Measurements from ENCODE around the gene VWA1. TPM values are rescaled to one million over a fixed set of nuclear protein-coding genes. Genes with fewer than 3 reads are reported as not detected.

VWA1 gene
- total and polyA plus RNA-seq, 10 of the 15 experiments (the other 5 are each of a cell fraction or from before 2014, with no cell fraction given) = 0.02 to 1.7 (median 0.32) TPM; not detected in 2

GRCh38 chr1:1490633-1491230 is 55.2 kb downstream of the VWA1 start:
- 98% methylated on average over 17 of the region's 25 CpGs for WGBS (ENCODE audit: insufficient coverage, insufficient replicate concordance, low lambda C conversion rate, missing lambda C conversion rate)
- ATAC-seq = no peak
- no TSS peak for BruUV-seq (replicated peaks)
- TF ChIP-seq RELA (IDR thresholded peaks at IDR 0.05; ENCODE audit: borderline replicate concordance, partially characterized antibody) = no peak
- no peak for TF ChIP-seq SMARCA5 (IDR thresholded peaks at IDR 0.05)
- no peak for TF ChIP-seq NR2C1 (IDR thresholded peaks at IDR 0.05)
- no peak for TF ChIP-seq SMAD5 (IDR thresholded peaks at IDR 0.05; ENCODE audit: low read depth)
- no peak for TF ChIP-seq HDAC2 (IDR thresholded peaks at IDR 0.05)
- TF ChIP-seq MXI1 (IDR thresholded peaks at IDR 0.05; ENCODE audit: low read depth, low read length) = no peak
- no peak for TF ChIP-seq POU2F2 (IDR thresholded peaks at IDR 0.05; ENCODE audit: borderline replicate concordance, low read depth, low read length)
- TF ChIP-seq RELB (IDR thresholded peaks at IDR 0.05; ENCODE audit: low read depth) = no peak
- TF ChIP-seq POLR2A (IDR thresholded peaks at IDR 0.05; ENCODE audit: low read depth, low read length) = no peak
- no peak for TF ChIP-seq HDGF (IDR thresholded peaks at IDR 0.05)
- TF ChIP-seq NR2F1 (conservative IDR thresholded peaks at IDR 0.05) = no peak
- TF ChIP-seq ZNF207 (IDR thresholded peaks at IDR 0.05; ENCODE audit: borderline replicate concordance) = no peak
- no peak for TF ChIP-seq SUPT20H (IDR thresholded peaks at IDR 0.05; ENCODE audit: borderline replicate concordance, control insufficient read depth, low read depth, low read length)
- H3K27ac ChIP-seq (ENCODE audit: control insufficient read depth, insufficient read depth) = no peak overlapping the region
- H3K79me2 ChIP-seq (ENCODE audit: control insufficient read depth, insufficient read depth, low read length) = no peaks in the 10 kb centered on the region
- H3K27me3 ChIP-seq (replicated peaks in 1 of 2; ENCODE audit: control insufficient read depth in 2 of 2, insufficient read depth in 2 of 2, low read length in 1 of 2) = no peaks in the 10 kb centered on the region
- in situ Hi-C loops (cut with MboI) (no loop called here), intact Hi-C loops (cut with micrococcal nuclease; ENCODE audit: unreplicated experiment) (no loop called here)
- no peak overlapping the region for H3K4me2 ChIP-seq (ENCODE audit: control insufficient read depth, insufficient read depth)
- DNase-seq (ENCODE audit: low read depth, low spot score) = no peak
- H3K36me3 ChIP-seq (ENCODE audit: control insufficient read depth in 2 of 2, insufficient read depth in 2 of 2, low read length in 1 of 2) = peaks cover 6 to 21% of the 10 kb centered on the region in 2 experiments; a peak in 3 of 4 replicates
- H3K4me1 ChIP-seq (ENCODE audit: control insufficient read depth, insufficient read depth, low read length) = no peaks in the 10 kb centered on the region
- ChIA-PET POLR2A (no interaction called here), SMC1A (ENCODE audit: uncharacterized antibody, unreplicated experiment) (no interaction called here), RAD21 (ENCODE audit: unreplicated experiment) (no interaction called here), CTCF (no interaction called here)
- no peak overlapping the region for H2AFZ ChIP-seq (ENCODE audit: control insufficient read depth, low read depth, low read length)
- FAIRE-seq = no peak
- H4K20me1 ChIP-seq (ENCODE audit: control insufficient read depth, insufficient read depth) = no peaks in the 10 kb centered on the region
- H3K9me3 ChIP-seq (replicated peaks; ENCODE audit: control insufficient read depth, insufficient read depth, low read length) = peaks cover 6% of the 10 kb centered on the region; the same call in 2 of the 3 replicates
- H3K4me3 ChIP-seq = no peak overlapping the region
- no peak overlapping the region for H3K9ac ChIP-seq (ENCODE audit: control insufficient read depth, insufficient read depth, low read length)
